ENCODE measurements around the gene IDE. TPM values are rescaled to one million over a fixed set of nuclear protein-coding genes. Genes with fewer than 3 reads are reported as not detected.

IDE gene
- 20.0 to 27.6 TPM (median 20.3 TPM) in 5 replicates for total RNA-seq (2022; extraction: Qiagen RNA extraction; ENCODE audit: low read depth)

DNA sequence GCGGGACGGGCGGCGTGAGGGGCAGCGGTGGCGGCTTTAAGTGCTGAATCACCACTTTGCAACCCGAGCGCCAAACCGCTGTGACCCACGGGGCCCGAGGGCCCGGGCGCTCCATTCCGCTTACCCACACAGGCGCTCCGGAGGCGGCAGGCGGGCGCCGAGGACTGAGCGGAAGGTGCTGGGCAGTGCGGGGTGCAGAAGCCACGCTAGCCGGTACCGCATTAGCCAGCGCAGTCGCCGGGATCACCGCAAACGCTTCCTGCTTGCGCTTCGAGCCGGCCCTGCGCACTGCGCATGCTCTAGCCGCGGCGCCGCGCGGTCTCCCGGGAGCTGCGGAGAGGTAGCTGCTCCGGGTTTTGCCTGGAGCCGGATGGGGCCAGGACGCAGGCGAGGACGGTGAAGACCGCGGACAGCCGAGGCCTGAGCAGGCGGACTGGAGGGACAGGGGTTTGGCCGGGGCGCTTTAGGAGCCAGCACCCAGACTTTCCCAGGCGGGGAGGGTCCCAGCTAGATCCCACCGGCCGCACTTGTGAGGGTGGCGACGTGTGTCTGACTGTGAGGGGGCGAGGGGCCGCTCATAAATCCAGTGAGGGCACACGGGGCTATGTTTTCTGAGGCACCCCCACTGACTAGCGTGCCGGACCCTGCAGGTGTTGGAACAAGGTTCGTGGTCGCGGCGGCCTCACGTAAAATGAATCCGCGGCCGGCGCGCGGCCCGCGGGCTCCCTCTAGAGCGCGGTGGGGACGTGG is at the start of gene IDE:
Gene IDE (minus strand): TSS at position 296 of the 750 bp plus-strand sequence. CDS start 74 bp downstream, at position 222.

GRCh38 chr10:92592761-92593618 is 19.1 kb upstream of the IDE start, which contains the start of gene KIF11:
TSS of gene KIF11 (plus strand) at chr10:92593130. CDS start at chr10:92593376, 246 bp downstream.

Other genes with a start within 250 kb of the IDE start
- gene KIF11, start 19.0 kb upstream of the IDE start, total RNA-seq (2022; extraction: Qiagen RNA extraction; ENCODE audit: low read depth), result 26.8 to 40.1 TPM (median 35.1 TPM) in 5 replicates
- 12.0 to 13.9 TPM (median 12.4 TPM) in 5 replicates for gene HHEX, start 115.9 kb upstream of the IDE start, total RNA-seq (2022; extraction: Qiagen RNA extraction; ENCODE audit: low read depth)

Data from A549 treated with GW870086 at 1 μM for 4 hours (cell line).